ENCODE measurements around the gene RNF126. TPM values are rescaled to one million over a fixed set of nuclear protein-coding genes. Genes with fewer than 3 reads are reported as not detected.

RNF126 gene
- total RNA-seq, 6 experiments from 2014 or later = 35.8 to 39.2 (median 38.2) TPM

DNA sequence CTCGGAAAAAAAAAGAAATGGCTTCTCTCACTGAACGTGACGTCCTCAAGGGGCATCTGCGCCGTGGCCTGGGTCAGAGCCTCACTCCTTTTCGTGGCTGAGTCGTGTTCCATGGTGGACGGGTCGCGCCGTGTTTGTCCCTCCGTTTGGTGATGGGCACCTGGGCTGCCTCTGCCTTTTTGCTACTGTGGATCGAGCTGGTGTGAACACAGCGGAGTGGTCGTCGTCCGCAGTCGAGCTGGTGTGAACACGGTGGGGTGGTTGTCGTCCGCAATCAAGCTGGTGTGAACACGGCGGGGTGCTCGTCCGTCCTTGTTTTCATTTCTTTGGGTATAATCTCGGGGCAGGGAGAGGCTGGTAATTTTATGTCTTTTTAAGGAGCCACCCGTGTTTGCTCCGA is 61.7 kb downstream of the RNF126 start:
- Mint-ChIP-seq H3K27me3 (ENCODE audit: insufficient read depth) (peaks cover 12% of the 10 kb centered on the region), H3K9me3 (0 out of 2 replicates have a peak, but pooled peaks cover 4% of the 10 kb centered on the region), H3K4me3 (no peak overlapping the region), H3K4me1 (ENCODE audit: low read depth) (no peaks in the 10 kb centered on the region), H3K36me3 (ENCODE audit: low read depth) (peaks cover 4% of the 10 kb centered on the region; the same call in 1 of the 2 replicates), H3K27ac (no peak overlapping the region)
- no peak for DNase-seq
- TF ChIP-seq CTCF (IDR thresholded peaks at IDR 0.05) = no peak

Other genes starting within 250 kb of the RNF126 start
- gene SHC2, start 202.2 kb downstream of the RNF126 start, total RNA-seq (2021; fragmentation: NEBNext Ultra II Directional; extraction: Animal tissue kit (Norgen Biotek cat#: 25700)) = not detected
- gene MADCAM1, start 166.7 kb downstream of the RNF126 start, total RNA-seq (2021; fragmentation: NEBNext Ultra II Directional; extraction: Animal tissue kit (Norgen Biotek cat#: 25700)) = under 1 TPM; 0.11 to 0.47 (median 0.21) TPM
- 10 to 100 TPM; 20.2 to 24.7 (median 21.1) TPM for gene TPGS1, start 155.7 kb downstream of the RNF126 start, total RNA-seq (2021; fragmentation: NEBNext Ultra II Directional; extraction: Animal tissue kit (Norgen Biotek cat#: 25700))
- gene CDC34, start 131.5 kb downstream of the RNF126 start, total RNA-seq (2021; fragmentation: NEBNext Ultra II Directional; extraction: Animal tissue kit (Norgen Biotek cat#: 25700)) = 10 to 100 TPM; 63.8 to 79.9 (median 64.6) TPM
- gene GZMM, start 119.2 kb downstream of the RNF126 start, total RNA-seq (2021; fragmentation: NEBNext Ultra II Directional; extraction: Animal tissue kit (Norgen Biotek cat#: 25700)) = under 1 TPM in 1 of 6 experiments, not detected in 5; 0.24 TPM
- 100 to 1,000 TPM; 422 to 534 (median 465) TPM for gene BSG, start 90.6 kb downstream of the RNF126 start, total RNA-seq (2021; fragmentation: NEBNext Ultra II Directional; extraction: Animal tissue kit (Norgen Biotek cat#: 25700))
- 1 to 10 TPM; 2.8 to 3.6 (median 3.1) TPM for gene HCN2, start 73.3 kb downstream of the RNF126 start, total RNA-seq (2021; fragmentation: NEBNext Ultra II Directional; extraction: Animal tissue kit (Norgen Biotek cat#: 25700))
- gene POLRMT, start 29.7 kb downstream of the RNF126 start, total RNA-seq (2021; fragmentation: NEBNext Ultra II Directional; extraction: Animal tissue kit (Norgen Biotek cat#: 25700)) = 10 to 100 TPM; 29.9 to 44.2 (median 34.7) TPM
- under 1 TPM in 2 of 6 experiments, not detected in 4; 0.17 to 0.18 TPM for gene FGF22, start 23.3 kb downstream of the RNF126 start, total RNA-seq (2021; fragmentation: NEBNext Ultra II Directional; extraction: Animal tissue kit (Norgen Biotek cat#: 25700))
- gene FSTL3, start 13.2 kb upstream of the RNF126 start, total RNA-seq (2021; fragmentation: NEBNext Ultra II Directional; extraction: Animal tissue kit (Norgen Biotek cat#: 25700)) = 100 to 1,000 TPM in 3 of 6 experiments, 10 to 100 TPM in 3; 97.1 to 123 (median 101) TPM
- gene PRSS57, start 32.2 kb upstream of the RNF126 start, total RNA-seq (2021; fragmentation: NEBNext Ultra II Directional; extraction: Animal tissue kit (Norgen Biotek cat#: 25700)) = not detected
- gene PALM, start 45.7 kb upstream of the RNF126 start, total RNA-seq (2021; fragmentation: NEBNext Ultra II Directional; extraction: Animal tissue kit (Norgen Biotek cat#: 25700)) = under 1 TPM in 2 of 6 experiments, not detected in 4; 0.14 to 0.15 TPM
- gene MISP, start 87.9 kb upstream of the RNF126 start, total RNA-seq (2021; fragmentation: NEBNext Ultra II Directional; extraction: Animal tissue kit (Norgen Biotek cat#: 25700)) = under 1 TPM in 2 of 6 experiments, not detected in 4; 0.05 to 0.07 TPM
- gene PTBP1, start 134.2 kb upstream of the RNF126 start, total RNA-seq (2021; fragmentation: NEBNext Ultra II Directional; extraction: Animal tissue kit (Norgen Biotek cat#: 25700)) = 100 to 1,000 TPM; 307 to 421 (median 380) TPM
- gene PLPPR3, start 158.7 kb upstream of the RNF126 start, total RNA-seq (2021; fragmentation: NEBNext Ultra II Directional; extraction: Animal tissue kit (Norgen Biotek cat#: 25700)) = under 1 TPM in 1 of 6 experiments, not detected in 5; 0.09 TPM
- gene AZU1, start 164.6 kb upstream of the RNF126 start, total RNA-seq (2021; fragmentation: NEBNext Ultra II Directional; extraction: Animal tissue kit (Norgen Biotek cat#: 25700)) = not detected
- gene PRTN3, start 177.8 kb upstream of the RNF126 start, total RNA-seq (2021; fragmentation: NEBNext Ultra II Directional; extraction: Animal tissue kit (Norgen Biotek cat#: 25700)) = not detected
- gene ELANE, start 189.1 kb upstream of the RNF126 start, total RNA-seq (2021; fragmentation: NEBNext Ultra II Directional; extraction: Animal tissue kit (Norgen Biotek cat#: 25700)) = under 1 TPM in 1 of 6 experiments, not detected in 5; 0.21 TPM
- gene CFD, start 196.4 kb upstream of the RNF126 start, total RNA-seq (2021; fragmentation: NEBNext Ultra II Directional; extraction: Animal tissue kit (Norgen Biotek cat#: 25700)) = 1 to 10 TPM in 3 of 6 experiments, under 1 TPM in 3; 0.84 to 1.7 (median 0.98) TPM
- 10 to 100 TPM; 58.1 to 91.0 (median 70.9) TPM for gene MED16, start 230.0 kb upstream of the RNF126 start, total RNA-seq (2021; fragmentation: NEBNext Ultra II Directional; extraction: Animal tissue kit (Norgen Biotek cat#: 25700))
- gene RNU6-9, start 230.3 kb upstream of the RNF126 start, total RNA-seq (2021; fragmentation: NEBNext Ultra II Directional; extraction: Animal tissue kit (Norgen Biotek cat#: 25700)) = not detected

Data from HFFc6 (cell line).